ENCODE measurements around the gene RTN4RL1. TPM values are rescaled to one million over a fixed set of nuclear protein-coding genes. Genes with fewer than 3 reads are reported as not detected.

The RTN4RL1 gene
- total RNA-seq, 4 donors from 2014 or later, result 0.50 to 0.86 (median 0.67) TPM

DNA sequence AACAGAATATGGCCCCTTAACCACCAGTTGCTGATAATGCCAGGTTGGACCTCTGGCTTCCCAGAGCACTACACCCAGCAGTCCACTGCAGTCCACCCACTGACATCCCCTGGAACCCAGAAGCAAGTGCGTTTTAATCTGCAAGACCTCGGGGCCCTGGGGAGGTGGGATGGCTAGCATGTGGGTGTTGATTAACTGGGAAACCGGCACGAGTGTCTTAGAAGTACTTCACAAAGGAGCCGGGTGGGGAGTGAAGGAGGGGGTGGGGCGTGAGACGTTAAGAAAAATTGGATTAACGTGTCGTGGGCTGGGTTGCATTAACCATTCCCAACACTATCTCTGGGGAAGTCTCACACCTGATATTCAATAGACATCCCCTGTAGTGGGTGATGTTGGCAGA is 23.7 kb upstream of the RTN4RL1 start:
- peak overlapping the region in 1 of 4 donors; percentile 68 for H3K27ac ChIP-seq (replicated peaks in 1 of 4)
- H3K4me1 ChIP-seq, result peaks cover 38 to 46% (median 44%) of the 10 kb centered on the region in 4 donors
- peak overlapping the region; percentile 76 to 95 (median 78) for H3K4me3 ChIP-seq
- 27% methylated on average over 9 of the region's 9 CpGs for WGBS
- no peak for DNase-seq (ENCODE audit: extremely low spot score)
- TF ChIP-seq POLR2A (IDR thresholded peaks at IDR 0.05; ENCODE audit: low read depth) (no peak), EP300 (IDR thresholded peaks at IDR 0.05) (no peak), POLR2AphosphoS5 (IDR thresholded peaks at IDR 0.05) (no peak)
- TF ChIP-seq, protein P1, sequence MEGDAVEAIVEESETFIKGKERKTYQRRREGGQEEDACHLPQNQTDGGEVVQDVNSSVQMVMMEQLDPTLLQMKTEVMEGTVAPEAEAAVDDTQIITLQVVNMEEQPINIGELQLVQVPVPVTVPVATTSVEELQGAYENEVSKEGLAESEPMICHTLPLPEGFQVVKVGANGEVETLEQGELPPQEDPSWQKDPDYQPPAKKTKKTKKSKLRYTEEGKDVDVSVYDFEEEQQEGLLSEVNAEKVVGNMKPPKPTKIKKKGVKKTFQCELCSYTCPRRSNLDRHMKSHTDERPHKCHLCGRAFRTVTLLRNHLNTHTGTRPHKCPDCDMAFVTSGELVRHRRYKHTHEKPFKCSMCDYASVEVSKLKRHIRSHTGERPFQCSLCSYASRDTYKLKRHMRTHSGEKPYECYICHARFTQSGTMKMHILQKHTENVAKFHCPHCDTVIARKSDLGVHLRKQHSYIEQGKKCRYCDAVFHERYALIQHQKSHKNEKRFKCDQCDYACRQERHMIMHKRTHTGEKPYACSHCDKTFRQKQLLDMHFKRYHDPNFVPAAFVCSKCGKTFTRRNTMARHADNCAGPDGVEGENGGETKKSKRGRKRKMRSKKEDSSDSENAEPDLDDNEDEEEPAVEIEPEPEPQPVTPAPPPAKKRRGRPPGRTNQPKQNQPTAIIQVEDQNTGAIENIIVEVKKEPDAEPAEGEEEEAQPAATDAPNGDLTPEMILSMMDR (IDR thresholded peaks at IDR 0.05), result no peak
- H3K36me3 ChIP-seq, result peaks cover 0 to 8% (median 6%) of the 10 kb centered on the region in 4 donors
- no peaks in the 10 kb centered on the region for H3K9me3 ChIP-seq
- peaks cover 0 to 26% (median 0%) of the 10 kb centered on the region in 4 donors for H3K27me3 ChIP-seq
- intact Hi-C loops (cut with DNase I), result no loop called here

DNA sequence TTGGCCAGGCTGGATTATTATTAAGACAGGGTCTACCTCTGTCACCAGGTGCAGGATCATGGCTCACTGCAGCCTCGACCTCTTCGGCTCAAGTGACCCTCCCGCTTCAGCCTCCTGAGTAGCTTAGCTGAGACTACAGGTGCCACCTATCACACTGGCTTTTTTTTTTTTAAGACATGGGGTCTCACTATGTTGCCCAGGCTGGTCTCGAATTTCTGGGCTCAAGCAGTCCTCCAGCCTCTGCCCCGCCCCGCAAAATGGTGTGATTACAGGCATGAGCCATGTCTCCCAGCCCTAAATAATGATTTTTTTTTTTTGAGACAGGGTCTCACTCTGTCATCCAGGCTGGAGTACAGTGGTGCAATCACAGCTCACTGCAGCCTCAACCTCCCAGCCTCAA is 22.5 kb upstream of the RTN4RL1 start:
- Histone ChIP-seq H3K27me3 (peaks cover 0 to 16% (median 0%) of the 10 kb centered on the region in 4 donors), H3K36me3 (peaks cover 6 to 19% (median 17%) of the 10 kb centered on the region in 4 donors), H3K9me3 (no peaks in the 10 kb centered on the region), H3K27ac (replicated peaks in 1 of 4) (no peak overlapping the region), H3K4me1 (peaks cover 36 to 49% (median 48%) of the 10 kb centered on the region in 4 donors), H3K4me3 (no peak overlapping the region)
- 91% methylated on average over 6 of the region's 6 CpGs for WGBS
- intact Hi-C loops (cut with DNase I), result no loop called here
- no peak for DNase-seq (ENCODE audit: extremely low spot score)
- TF ChIP-seq POLR2AphosphoS5 (IDR thresholded peaks at IDR 0.05) (no peak), POLR2A (IDR thresholded peaks at IDR 0.05; ENCODE audit: low read depth) (no peak), EP300 (IDR thresholded peaks at IDR 0.05) (no peak)
- TF ChIP-seq, protein P1 (IDR thresholded peaks at IDR 0.05), result no peak

DNA sequence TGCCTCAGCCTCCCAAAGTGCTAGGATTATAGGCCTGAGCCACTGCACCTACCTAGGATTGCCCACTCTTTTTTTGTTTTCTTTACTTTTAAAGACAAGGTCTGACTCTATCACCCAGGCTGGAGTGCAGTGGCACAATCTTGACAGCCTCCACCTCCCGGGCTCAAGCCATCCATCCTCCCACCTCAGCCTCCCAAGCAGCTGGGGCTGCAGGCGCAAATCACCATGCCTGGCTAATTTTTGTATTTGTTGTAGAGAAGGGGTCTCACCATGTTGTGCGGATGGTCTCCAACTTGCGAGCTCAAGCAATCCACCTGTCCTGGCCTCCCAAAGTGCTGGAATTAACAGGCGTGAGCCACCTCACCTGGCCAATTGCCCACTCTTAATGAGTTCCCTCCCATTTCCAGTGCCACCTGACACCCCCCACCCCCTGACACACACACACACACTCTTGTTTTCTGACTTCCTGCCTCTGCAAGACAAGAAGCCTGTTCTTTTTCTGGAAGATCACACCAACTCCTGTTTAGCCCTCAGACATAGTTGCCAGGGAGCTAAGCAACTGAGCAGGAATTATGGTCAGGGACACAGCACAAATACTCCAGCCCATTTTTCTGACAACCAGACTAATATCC is 19.2 kb upstream of the RTN4RL1 start:
- Histone ChIP-seq H3K27ac (replicated peaks in 1 of 4) (peak overlapping the region in 2 of 4 donors; percentile 24 to 44), H3K9me3 (no peaks in the 10 kb centered on the region), H3K4me1 (peaks cover 28 to 41% (median 41%) of the 10 kb centered on the region in 4 donors), H3K27me3 (no peaks in the 10 kb centered on the region), H3K4me3 (no peak overlapping the region), H3K36me3 (peaks cover 6 to 31% (median 28%) of the 10 kb centered on the region in 4 donors)
- intact Hi-C loops (cut with DNase I), result loop anchor here (5.0 kb wide), 1 partner anchor 137 kb away; no protein-coding TSS in a partner anchor
- no peak for TF ChIP-seq EP300 (IDR thresholded peaks at IDR 0.05)
- no peak for TF ChIP-seq POLR2AphosphoS5 (IDR thresholded peaks at IDR 0.05)
- TF ChIP-seq, protein P1 (IDR thresholded peaks at IDR 0.05), result no peak
- TF ChIP-seq POLR2A (IDR thresholded peaks at IDR 0.05; ENCODE audit: low read depth), result no peak
- 89% methylated on average over 5 of the region's 5 CpGs for WGBS
- no peak for DNase-seq (ENCODE audit: extremely low spot score)

DNA sequence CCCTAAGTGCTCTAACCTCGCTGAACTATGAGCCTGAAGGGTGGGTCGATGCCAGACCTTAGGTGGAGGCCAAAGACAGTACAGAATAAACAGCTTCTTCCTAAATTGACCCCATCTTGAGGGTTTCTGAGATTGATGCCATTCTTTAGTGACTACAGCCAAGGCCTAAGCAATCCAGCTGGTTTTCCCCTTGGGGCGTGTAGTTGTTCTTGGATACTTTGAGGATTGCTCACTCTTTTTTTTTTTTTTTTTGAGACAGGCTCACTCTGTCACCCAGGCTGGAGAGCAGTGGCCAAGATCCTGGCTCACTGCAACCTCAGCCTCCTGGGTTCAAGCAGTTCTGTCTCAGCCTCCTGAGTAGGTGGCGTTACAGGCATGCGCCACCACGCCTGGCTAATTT is 18.7 kb upstream of the RTN4RL1 start:
- H3K4me1 ChIP-seq, result peaks cover 22 to 36% (median 35%) of the 10 kb centered on the region in 4 donors
- H3K27ac ChIP-seq (replicated peaks in 1 of 4), result peak overlapping the region in 3 of 4 donors; percentile 5 to 95 (median 92)
- DNase-seq (ENCODE audit: extremely low spot score), result no peak
- peaks cover 6 to 35% (median 28%) of the 10 kb centered on the region in 4 donors for H3K36me3 ChIP-seq
- intact Hi-C loops (cut with DNase I), result loop anchor here (5.0 kb wide), 1 partner anchor 136 kb away; no protein-coding TSS in a partner anchor
- H3K27me3 ChIP-seq, result no peaks in the 10 kb centered on the region
- TF ChIP-seq POLR2AphosphoS5 (IDR thresholded peaks at IDR 0.05), result no peak
- no peak for TF ChIP-seq POLR2A (IDR thresholded peaks at IDR 0.05; ENCODE audit: low read depth)
- no peaks in the 10 kb centered on the region for H3K9me3 ChIP-seq
- 70% methylated on average over 6 of the region's 6 CpGs for WGBS
- H3K4me3 ChIP-seq, result no peak overlapping the region

DNA sequence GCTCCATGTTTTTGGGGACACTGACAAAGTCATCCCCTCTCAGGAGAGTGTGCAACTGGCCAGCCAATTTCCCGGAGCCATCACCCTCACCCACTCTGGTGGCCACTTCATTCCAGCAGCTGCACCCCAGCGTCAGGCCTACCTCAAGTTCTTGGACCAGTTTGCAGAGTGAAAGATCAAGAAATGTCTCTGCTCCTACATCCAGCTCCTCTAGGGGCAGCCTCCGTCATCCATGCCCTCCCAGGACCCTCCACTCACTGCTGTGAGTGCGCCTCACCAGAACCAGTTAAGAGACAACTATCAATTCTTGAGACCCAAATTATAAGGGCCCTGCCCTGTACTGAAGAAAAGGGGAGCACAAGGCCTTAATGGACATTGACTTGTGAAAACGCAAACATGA is 17.8 kb upstream of the RTN4RL1 start:
- Histone ChIP-seq H3K9me3 (no peaks in the 10 kb centered on the region), H3K27me3 (no peaks in the 10 kb centered on the region), H3K27ac (replicated peaks in 1 of 4) (peak overlapping the region; percentile 84 to 95 (median 92)), H3K36me3 (peaks cover 6 to 43% (median 31%) of the 10 kb centered on the region in 4 donors), H3K4me1 (peaks cover 19 to 32% (median 31%) of the 10 kb centered on the region in 4 donors), H3K4me3 (peak overlapping the region; percentile 63 to 89 (median 84))
- intact Hi-C loops (cut with DNase I), result loop anchor here (5.0 kb wide), 1 partner anchor 136 kb away; no protein-coding TSS in a partner anchor
- DNase-seq (ENCODE audit: extremely low spot score), result no peak
- 90% methylated on average over 5 of the region's 5 CpGs for WGBS
- TF ChIP-seq EP300 (IDR thresholded peaks at IDR 0.05), result no peak
- no peak for TF ChIP-seq POLR2AphosphoS5 (IDR thresholded peaks at IDR 0.05)

Measured in esophagus muscularis mucosa (tissue), 4 donors.